Endodermal cell (in vitro differentiated cells): ENCODE measurements around the gene TMX1. TPM values are rescaled to one million over a fixed set of nuclear protein-coding genes. Genes with fewer than 3 reads are reported as not detected.
A peak's percentile ranks its signal among the peaks of the same experiment; 100 is the strongest.

Experiments
- DNase-seq: peaks from one replicate; pipeline ENCODE4 v3.0.0-alpha.2; 2017
- H3K27ac ChIP-seq: 2 replicates; pipeline ENCODE4 v1.5.1; 2013; ENCODE audit warnings: mild to moderate bottlenecking, low read depth, low read length, moderate library complexity
- H3K27me3 ChIP-seq: 2 replicates; pipeline ENCODE4 v1.6.1; 2013; ENCODE audit warnings: mild to moderate bottlenecking, low read length, moderate library complexity; ENCODE audit not compliant: insufficient read depth, control insufficient read depth, poor library complexity, severe bottlenecking
- H3K36me3 ChIP-seq: 2 replicates; pipeline ENCODE4 v1.7.0; 2013; ENCODE audit warnings: mild to moderate bottlenecking, low read length, moderate library complexity; ENCODE audit not compliant: control insufficient read depth, insufficient read depth
- H3K4me1 ChIP-seq: one replicate; pipeline ENCODE4 v1.7.0; 2013; ENCODE audit warnings: low read length; ENCODE audit not compliant: control insufficient read depth, insufficient read depth
- H3K4me3 ChIP-seq: 2 replicates; pipeline ENCODE4 v1.5.1; 2013; ENCODE audit warnings: mild to moderate bottlenecking, low read length, moderate library complexity
- H3K9ac ChIP-seq: 2 replicates; pipeline ENCODE4 v1.6.1; 2013; ENCODE audit warnings: mild to moderate bottlenecking, low read length, moderate library complexity; ENCODE audit not compliant: poor library complexity, severe bottlenecking; ENCODE audit errors: extremely low read depth
- H3K9me3 ChIP-seq: 2 replicates; pipeline ENCODE4 v1.6.1; 2013; ENCODE audit warnings: mild to moderate bottlenecking, low read length, moderate library complexity; ENCODE audit not compliant: control insufficient read depth
- H3K27ac Mint-ChIP-seq: 2 replicates; pipeline ENCODE4 v1.8.0; 2020; ENCODE audit warnings: mixed read lengths
- H3K27me3 Mint-ChIP-seq: 2 replicates; pipeline ENCODE4 v1.8.0; 2021; ENCODE audit warnings: mild to moderate bottlenecking, mixed read lengths; ENCODE audit not compliant: insufficient read depth
- H3K36me3 Mint-ChIP-seq: 2 replicates; pipeline ENCODE4 v1.8.0; 2020; ENCODE audit warnings: low read depth, mixed read lengths
- H3K4me1 Mint-ChIP-seq: 2 replicates; pipeline ENCODE4 v1.8.0; 2020; ENCODE audit warnings: mixed read lengths
- H3K4me3 Mint-ChIP-seq: 2 replicates; pipeline ENCODE4 v1.8.0; 2020; ENCODE audit warnings: mild to moderate bottlenecking, moderate library complexity, mixed read lengths
- H3K9me3 Mint-ChIP-seq: 2 replicates; pipeline ENCODE4 v1.8.0; 2020; ENCODE audit warnings: mild to moderate bottlenecking, mixed read lengths
- WGBS, 2 experiments: methylation state at CpG; one replicate each; pipeline versions ENCODE4 v1.1.5 to v1.1.7; 2013; ENCODE audit warnings: missing lambda C conversion rate in 2 of 2, mixed read lengths in 1 of 2; ENCODE audit not compliant: insufficient coverage in 1 of 2, insufficient read length in 1 of 2; 5-methylcytosine and 5-hydroxymethylcytosine counted together
- total RNA-seq, 2 donors: library from RNA; stranded (reverse); fragmentation: NEBNext Ultra II Directional in 1 of 2; extraction: Animal tissue kit (Norgen Biotek cat#: 25700) in 1 of 2; gene quantifications; 2 replicates in 1 of 2; 3 replicates in 1 of 2; pipeline ENCODE4 v1.2.1, GENCODE V29; 2021
- TF ChIP-seq, protein P1 (sequence below): fragments of 200-600 bp; sonication (generic); conservative IDR thresholded peaks from 2 replicates; pipeline ENCODE4 v1.5.0; 2021; ENCODE audit warnings: antibody characterized with exemption, mild to moderate bottlenecking

The TMX1 gene
- total RNA-seq, 2 donors from 2014 or later: 28.8 to 36.1 TPM

DNA sequence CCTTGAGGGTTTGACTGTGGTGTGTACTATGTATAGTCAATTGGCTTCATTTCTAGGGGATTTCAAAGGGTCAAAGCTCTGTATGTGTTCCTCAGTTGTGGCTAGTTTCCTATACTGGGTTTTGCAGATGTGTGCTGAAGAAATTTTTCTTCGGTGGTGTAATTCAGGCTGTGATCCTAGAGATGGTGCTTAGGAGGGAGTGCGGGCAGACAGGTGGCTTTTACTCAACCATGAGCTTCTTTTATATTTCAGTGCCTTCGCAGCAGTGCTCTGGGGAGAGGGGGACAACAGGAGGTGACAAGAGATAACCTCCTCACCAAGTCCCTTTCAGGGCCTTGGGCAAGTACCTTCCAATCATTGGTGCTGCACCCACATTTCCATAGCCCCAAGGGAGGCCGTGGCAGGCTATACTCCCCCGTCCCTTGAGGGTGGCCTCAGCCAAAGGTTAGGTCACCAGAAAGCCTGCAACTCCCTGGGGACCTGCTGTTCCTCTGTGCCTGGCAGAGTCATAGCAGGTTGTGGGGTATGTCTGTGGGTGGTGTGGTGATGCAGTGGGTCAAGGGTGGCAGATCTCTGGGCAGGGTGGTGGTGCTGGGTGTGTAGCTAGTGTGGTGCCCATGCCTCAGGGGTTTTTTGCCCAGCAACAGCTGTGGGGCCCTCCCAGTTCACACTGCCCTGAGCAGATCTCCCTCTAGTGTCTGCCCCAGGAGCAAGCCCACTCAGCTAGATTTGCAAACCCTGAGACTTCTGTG is 37.0 kb upstream of the TMX1 start:
- H3K36me3 ChIP-seq: no peaks in the 10 kb centered on the region
- no peaks in the 10 kb centered on the region for H3K27me3 ChIP-seq
- H3K9me3 ChIP-seq: no peaks in the 10 kb centered on the region
- Mint-ChIP-seq H3K9me3 (no peaks in the 10 kb centered on the region), H3K27ac (no peak overlapping the region), H3K36me3 (no peaks in the 10 kb centered on the region), H3K4me3 (no peak overlapping the region), H3K27me3 (peaks cover 7% of the 10 kb centered on the region), H3K4me1 (peaks cover 23% of the 10 kb centered on the region)
- no peak overlapping the region for H3K27ac ChIP-seq
- TF ChIP-seq, protein P1, sequence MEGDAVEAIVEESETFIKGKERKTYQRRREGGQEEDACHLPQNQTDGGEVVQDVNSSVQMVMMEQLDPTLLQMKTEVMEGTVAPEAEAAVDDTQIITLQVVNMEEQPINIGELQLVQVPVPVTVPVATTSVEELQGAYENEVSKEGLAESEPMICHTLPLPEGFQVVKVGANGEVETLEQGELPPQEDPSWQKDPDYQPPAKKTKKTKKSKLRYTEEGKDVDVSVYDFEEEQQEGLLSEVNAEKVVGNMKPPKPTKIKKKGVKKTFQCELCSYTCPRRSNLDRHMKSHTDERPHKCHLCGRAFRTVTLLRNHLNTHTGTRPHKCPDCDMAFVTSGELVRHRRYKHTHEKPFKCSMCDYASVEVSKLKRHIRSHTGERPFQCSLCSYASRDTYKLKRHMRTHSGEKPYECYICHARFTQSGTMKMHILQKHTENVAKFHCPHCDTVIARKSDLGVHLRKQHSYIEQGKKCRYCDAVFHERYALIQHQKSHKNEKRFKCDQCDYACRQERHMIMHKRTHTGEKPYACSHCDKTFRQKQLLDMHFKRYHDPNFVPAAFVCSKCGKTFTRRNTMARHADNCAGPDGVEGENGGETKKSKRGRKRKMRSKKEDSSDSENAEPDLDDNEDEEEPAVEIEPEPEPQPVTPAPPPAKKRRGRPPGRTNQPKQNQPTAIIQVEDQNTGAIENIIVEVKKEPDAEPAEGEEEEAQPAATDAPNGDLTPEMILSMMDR: peak; percentile 28
- DNase-seq: no peak
- H3K4me1 ChIP-seq: no peaks in the 10 kb centered on the region
- no peak overlapping the region for H3K9ac ChIP-seq
- no peak overlapping the region for H3K4me3 ChIP-seq
- WGBS, 2 experiments: 94 to 100% methylated on average over 1 to 5 of the region's 5 CpGs

DNA sequence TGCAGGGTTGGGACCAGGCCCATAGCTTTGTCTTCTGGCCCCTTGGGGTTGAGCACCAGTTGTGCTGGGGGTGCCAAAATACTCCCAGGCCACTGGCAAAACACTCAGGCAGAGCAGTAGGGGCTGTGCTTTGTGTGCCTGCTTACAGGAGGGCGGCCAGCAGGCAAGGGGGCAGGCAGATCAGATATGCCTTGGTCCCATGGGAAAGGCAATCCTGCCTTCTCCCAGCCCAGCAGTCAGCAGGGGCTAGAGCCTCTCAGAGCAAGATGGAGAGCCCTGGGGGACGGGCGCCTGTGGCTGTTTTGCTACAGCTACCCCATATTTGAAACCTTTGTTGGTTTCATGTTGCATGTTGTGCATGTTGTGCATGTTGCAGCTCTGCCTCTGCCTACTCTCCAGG is 36.2 kb upstream of the TMX1 start:
- 84 to 100% methylated on average over 1 to 3 of the region's 3 CpGs for WGBS, 2 experiments
- TF ChIP-seq, protein P1: no peak

GRCh38 chr14:51205486-51205885 is 34.6 kb upstream of the TMX1 start:
- Mint-ChIP-seq H3K27ac (no peak overlapping the region), H3K9me3 (no peaks in the 10 kb centered on the region), H3K4me3 (no peak overlapping the region), H3K4me1 (peaks cover 28% of the 10 kb centered on the region), H3K36me3 (no peaks in the 10 kb centered on the region), H3K27me3 (peaks cover 7% of the 10 kb centered on the region)
- H3K9ac ChIP-seq: no peak overlapping the region
- H3K27me3 ChIP-seq: no peaks in the 10 kb centered on the region
- no peak for DNase-seq
- WGBS, 2 experiments: 93 to 95% methylated on average over 6 of the region's 6 CpGs
- TF ChIP-seq, protein P1: no peak
- no peaks in the 10 kb centered on the region for H3K9me3 ChIP-seq
- no peak overlapping the region for H3K4me3 ChIP-seq
- no peaks in the 10 kb centered on the region for H3K36me3 ChIP-seq
- no peaks in the 10 kb centered on the region for H3K4me1 ChIP-seq
- H3K27ac ChIP-seq: no peak overlapping the region

More for the DNA sequence above, 36.2 kb upstream of the TMX1 start:
- Mint-ChIP-seq H3K9me3 (no peaks in the 10 kb centered on the region), H3K27me3 (peaks cover 7% of the 10 kb centered on the region), H3K4me1 (peaks cover 24% of the 10 kb centered on the region), H3K4me3 (no peak overlapping the region), H3K27ac (no peak overlapping the region), H3K36me3 (no peaks in the 10 kb centered on the region)
- H3K9ac ChIP-seq: no peak overlapping the region
- no peak for DNase-seq
- H3K4me1 ChIP-seq: no peaks in the 10 kb centered on the region
- no peaks in the 10 kb centered on the region for H3K27me3 ChIP-seq
- no peaks in the 10 kb centered on the region for H3K36me3 ChIP-seq
- H3K9me3 ChIP-seq: no peaks in the 10 kb centered on the region
- H3K27ac ChIP-seq: no peak overlapping the region
- H3K4me3 ChIP-seq: no peak overlapping the region
